IMR-90 (cell line): Measurements from ENCODE around the gene RTF1. TPM values are rescaled to one million over a fixed set of nuclear protein-coding genes. Genes with fewer than 3 reads are reported as not detected.

ENCODE experiments used
- ATAC-seq: fragments of 200-7000 bp; cut with Tn5 transposase; 2 replicates; pipeline ENCODE4 v1.9.1; 2020; ENCODE audit warnings: low read depth, mild to moderate bottlenecking, moderate library complexity
- BruUV-seq: library from RNA; stranded (reverse); fragments of 400-500 nt; replicated peaks from 2 replicates; lab custom pipeline; 2021; lab: Mats Ljungman, UMichigan
- CTCF ChIA-PET: fragments of 300-600 bp; formaldehyde crosslinking; extraction: SDS; loops from one replicate; lab custom pipeline; 2021; ENCODE audit warnings: antibody characterized with exemption; lab: Yijun Ruan, JAX
- POLR2A ChIA-PET: fragments of 300-600 bp; sonication (Branson Sonifier 250); formaldehyde crosslinking; loops from one replicate; lab custom pipeline; 2022; ENCODE audit warnings: antibody characterized with exemption; ENCODE audit not compliant: unreplicated experiment; lab: Charles Lee
- DNase-seq: peaks from one replicate; pipeline ENCODE4 v3.0.0; 2013
- H2AFZ ChIP-seq: replicated peaks from 2 replicates; pipeline ENCODE3; 2013; ENCODE audit warnings: low read length, mild to moderate bottlenecking; ENCODE audit not compliant: poor library complexity
- H2AK5ac ChIP-seq: 2 replicates; pipeline ENCODE4 v1.6.1; 2013; ENCODE audit warnings: low read depth, low read length, inconsistent platforms
- H2AK9ac ChIP-seq: replicated peaks from 2 replicates; pipeline ENCODE3; 2013; ENCODE audit warnings: mild to moderate bottlenecking, low read depth, low read length, moderate library complexity; ENCODE audit not compliant: poor library complexity
- H2BK120ac ChIP-seq: 2 replicates; pipeline ENCODE4 v1.6.1; 2013; ENCODE audit warnings: low read depth, low read length, inconsistent platforms
- H2BK15ac ChIP-seq: 3 replicates; pipeline ENCODE4 v1.6.1; 2013; ENCODE audit warnings: low read depth, low read length, inconsistent platforms
- H2BK20ac ChIP-seq: 2 replicates; pipeline ENCODE4 v1.6.1; 2013; ENCODE audit warnings: low read depth, mild to moderate bottlenecking, inconsistent platforms, low read length, moderate library complexity
- H2BK5ac ChIP-seq: 2 replicates; pipeline ENCODE4 v1.6.1; 2013; ENCODE audit warnings: mild to moderate bottlenecking, low read depth, low read length, inconsistent platforms; ENCODE audit not compliant: poor library complexity, severe bottlenecking
- H3K14ac ChIP-seq: replicated peaks from 2 replicates; pipeline ENCODE4 v1.6.1; 2013; ENCODE audit warnings: low read depth, low read length, inconsistent platforms
- H3K18ac ChIP-seq: 2 replicates; pipeline ENCODE4 v1.6.1; 2013; ENCODE audit warnings: low read depth, low read length, control low read depth
- H3K23ac ChIP-seq: 2 replicates; pipeline ENCODE4 v1.6.1; 2013; ENCODE audit warnings: low read depth, low read length, inconsistent platforms
- H3K27ac ChIP-seq: 2 replicates; pipeline ENCODE4 v1.5.1; 2013; ENCODE audit warnings: mild to moderate bottlenecking, control low read depth, low read length; ENCODE audit not compliant: insufficient read depth
- H3K27me3 ChIP-seq: 2 replicates; pipeline ENCODE4 v1.6.1; 2013; ENCODE audit warnings: low read length; ENCODE audit not compliant: control insufficient read depth, insufficient read depth
- H3K36me3 ChIP-seq: 2 replicates; pipeline ENCODE4 v1.6.1; 2013; ENCODE audit warnings: low read length, mixed read lengths; ENCODE audit not compliant: control insufficient read depth, insufficient read depth
- H3K4ac ChIP-seq: 2 replicates; pipeline ENCODE4 v1.6.1; 2013; ENCODE audit warnings: low read depth, low read length, inconsistent platforms
- H3K4me1 ChIP-seq: 2 replicates; pipeline ENCODE4 v1.6.1; 2013; ENCODE audit warnings: low read length, mixed read lengths; ENCODE audit not compliant: control insufficient read depth, insufficient read depth
- H3K4me2 ChIP-seq: 2 replicates; pipeline ENCODE4 v1.6.1; 2013; ENCODE audit warnings: low read depth, mild to moderate bottlenecking, control low read depth, low read length, moderate library complexity
- H3K4me3 ChIP-seq: 2 replicates; pipeline ENCODE4 v1.5.1; 2013; ENCODE audit warnings: low read depth, mild to moderate bottlenecking, control low read depth, low read length, moderate library complexity; ENCODE audit not compliant: insufficient read depth
- H3K56ac ChIP-seq: 2 replicates; pipeline ENCODE4 v1.6.1; 2013; ENCODE audit warnings: low read length, inconsistent platforms; ENCODE audit not compliant: insufficient read depth; ENCODE audit errors: extremely low read depth
- H3K79me1 ChIP-seq, 2 experiments: 2 replicates each; pipeline ENCODE4 v1.6.1; 2013; ENCODE audit warnings: low read length in 2 of 2, inconsistent platforms in 1 of 2, low read depth in 1 of 2
- H3K9ac ChIP-seq: 2 replicates; pipeline ENCODE4 v1.6.1; 2013; ENCODE audit warnings: low read depth, low read length, control low read depth
- H3K9me1 ChIP-seq: 2 replicates; pipeline ENCODE4 v1.6.1; 2013; ENCODE audit warnings: low read length, inconsistent platforms; ENCODE audit not compliant: insufficient read depth
- H3K9me3 ChIP-seq: 2 replicates; pipeline ENCODE4 v1.6.1; 2013; ENCODE audit warnings: low read length; ENCODE audit not compliant: control insufficient read depth, insufficient read depth
- H4K20me1 ChIP-seq: 2 replicates; pipeline ENCODE4 v1.6.1; 2013; ENCODE audit warnings: low read length, inconsistent platforms; ENCODE audit not compliant: insufficient read depth
- H4K5ac ChIP-seq: 2 replicates; pipeline ENCODE4 v1.6.1; 2013; ENCODE audit warnings: mild to moderate bottlenecking, low read depth, low read length, control low read depth
- H4K8ac ChIP-seq, 2 experiments: 2 replicates each; pipeline ENCODE4 v1.6.1; 2013; ENCODE audit warnings: low read depth in 2 of 2, low read length in 2 of 2, control low read depth in 1 of 2, inconsistent platforms in 1 of 2
- H4K91ac ChIP-seq: 2 replicates; pipeline ENCODE4 v1.6.1; 2013; ENCODE audit warnings: low read depth, low read length, inconsistent platforms; ENCODE audit not compliant: insufficient read depth
- BHLHE40 ChIP-seq: fragments of 150-350 bp; IDR thresholded peaks from 2 replicates; pipeline ENCODE4 v1.6.1; 2016; ENCODE audit warnings: mild to moderate bottlenecking, low read depth, low read length
- CEBPB ChIP-seq: IDR thresholded peaks from 2 replicates; pipeline ENCODE4 v1.6.1; 2012; ENCODE audit warnings: low read depth, low read length, improper control_type of control experiment
- CHD1 ChIP-seq: IDR thresholded peaks from 2 replicates; pipeline ENCODE4 v1.6.1; 2012; ENCODE audit warnings: low read depth, low read length, improper control_type of control experiment
- CTCF ChIP-seq: conservative IDR thresholded peaks from 2 replicates; pipeline ENCODE4 v1.5.1; 2012; ENCODE audit warnings: mild to moderate bottlenecking, low read depth, low read length, improper control_type of control experiment
- FOS ChIP-seq: fragments of 150-350 bp; IDR thresholded peaks from 2 replicates; pipeline ENCODE4 v1.6.1; 2016; ENCODE audit warnings: low read depth, low read length
- MAFK ChIP-seq: IDR thresholded peaks from 2 replicates; pipeline ENCODE4 v1.6.1; 2012; ENCODE audit warnings: low read depth, low read length, improper control_type of control experiment
- MAZ ChIP-seq: IDR thresholded peaks from 2 replicates; pipeline ENCODE4 v1.6.1; 2012; ENCODE audit warnings: low read depth, mild to moderate bottlenecking, low read length, improper control_type of control experiment, moderate library complexity, borderline replicate concordance
- MXI1 ChIP-seq: IDR thresholded peaks from 2 replicates; pipeline ENCODE4 v1.6.1; 2012; ENCODE audit warnings: low read depth, mild to moderate bottlenecking, low read length, moderate library complexity, borderline replicate concordance
- NFE2L2 ChIP-seq: fragments of 150-350 bp; IDR thresholded peaks from 2 replicates; pipeline ENCODE4 v1.6.1; 2016; ENCODE audit warnings: low read depth, mild to moderate bottlenecking, low read length
- POLR2A ChIP-seq: IDR thresholded peaks from 2 replicates; pipeline ENCODE4 v1.6.1; 2012; ENCODE audit warnings: mild to moderate bottlenecking, low read depth, low read length
- RAD21 ChIP-seq: IDR thresholded peaks from 2 replicates; pipeline ENCODE4 v1.6.1; 2012; ENCODE audit warnings: low read length, improper control_type of control experiment
- RCOR1 ChIP-seq: IDR thresholded peaks from 2 replicates; pipeline ENCODE4 v1.6.1; 2012; ENCODE audit warnings: mild to moderate bottlenecking, low read length, improper control_type of control experiment; ENCODE audit not compliant: insufficient replicate concordance
- RFX5 ChIP-seq: IDR thresholded peaks from 2 replicates; pipeline ENCODE4 v1.8.0; 2012; ENCODE audit warnings: low read depth, mild to moderate bottlenecking, low read length, moderate library complexity
- SMC3 ChIP-seq: fragments of 150-350 bp; IDR thresholded peaks from 2 replicates; pipeline ENCODE4 v1.6.1; 2016; ENCODE audit warnings: low read depth, mild to moderate bottlenecking, antibody characterized with exemption, low read length, moderate library complexity
- USF2 ChIP-seq: fragments of 150-350 bp; IDR thresholded peaks from 2 replicates; pipeline ENCODE4 v1.6.1; 2017; ENCODE audit warnings: mild to moderate bottlenecking, antibody characterized with exemption, low read length, low read depth
- WGBS, 2 experiments: methylation state at CpG; one replicate each; pipeline versions ENCODE4 v1.1.5 to v1.1.7; 2013; ENCODE audit warnings: missing lambda C conversion rate in 2 of 2; ENCODE audit not compliant: insufficient read length in 1 of 2; ENCODE audit errors: extremely low coverage in 2 of 2; 5-methylcytosine and 5-hydroxymethylcytosine counted together
- dilution Hi-C: fragments of 300-500 bp; cut with HindIII; formaldehyde crosslinking; loops from one replicate; pipeline ENCODE4 v1.14.3; 2018; ENCODE audit warnings: low sequenced_read_pairs; ENCODE audit not compliant: unreplicated experiment
- in situ Hi-C: fragments of 300-500 bp; cut with MboI; formaldehyde crosslinking; loops from 3 replicates; pipeline ENCODE4 v1.14.3; 2019; ENCODE audit warnings: low sequenced_read_pairs, inconsistent platforms, mixed read lengths
- intact Hi-C: fragments of 100-400 bp; cut with micrococcal nuclease; formaldehyde crosslinking; loops from 2 replicates; pipeline ENCODE4 v1.10.0; 2022
- polyA plus RNA-seq, 3 experiments: library from polyadenylated mRNA; depleted of rRNA; stranded (reverse); fragments of >200 nt; gene quantifications; 2 replicates each; pipeline ENCODE4 v1.2.3, GENCODE V29; 2012; ENCODE audit warnings: low replicate concordance in 1 of 3
- total RNA-seq: library from RNA; depleted of rRNA; stranded (reverse); fragments of >200 nt; gene quantifications from 2 replicates; pipeline ENCODE4 v1.2.3, GENCODE V29; 2012
- TF ChIP-seq, protein P1 (sequence below): fragments of 150-350 bp; IDR thresholded peaks from 2 replicates; pipeline ENCODE4 v1.6.1; 2016; ENCODE audit warnings: low read depth, mild to moderate bottlenecking, low read length, moderate library complexity, borderline replicate concordance

RTF1 gene
- total and polyA plus RNA-seq, 2 of the 4 experiments (the other 2 are of a cell fraction) = 15.1 to 24.3 TPM

DNA sequence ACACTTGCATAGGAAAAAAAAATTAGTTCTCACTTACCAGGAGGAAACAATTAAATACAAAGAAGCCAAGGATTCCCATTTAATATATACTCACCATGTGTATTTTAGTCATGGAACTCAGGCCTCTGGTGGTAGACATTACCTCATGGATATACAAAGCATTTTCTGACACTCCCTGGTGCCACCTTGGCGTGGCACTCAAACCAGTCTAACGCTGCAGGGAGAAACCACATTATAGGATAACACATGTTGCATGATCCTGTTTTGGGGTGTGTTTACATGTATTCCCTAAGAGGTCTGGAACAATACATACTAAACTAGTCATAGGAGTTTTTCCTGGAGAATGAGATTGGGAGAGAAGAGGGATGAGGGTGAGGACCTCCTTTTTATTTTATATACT, 5.9 kb upstream of the RTF1 start:
- Histone ChIP-seq H3K23ac (no peak overlapping the region), H2BK15ac (no peak overlapping the region), H3K9me3 (no peaks in the 10 kb centered on the region), H2BK5ac (no peak overlapping the region), H3K18ac (peak overlapping the region; percentile 49; the same call in 1 of the 2 replicates), H3K9ac (no peak overlapping the region), H3K14ac (no peak overlapping the region), H3K4me3 (no peak overlapping the region), H3K4me1 (0 out of 2 replicates have a peak, but pooled peaks cover under 1% of the 10 kb centered on the region), H3K27me3 (no peaks in the 10 kb centered on the region), H2BK120ac (no peak overlapping the region), H3K56ac (no peak overlapping the region), H4K5ac (no peak overlapping the region), H2AK9ac (no peak overlapping the region), H3K9me1 (peaks cover 6% of the 10 kb centered on the region; the same call in 1 of the 2 replicates), H2AFZ (no peak overlapping the region), H3K36me3 (no peaks in the 10 kb centered on the region), H2BK20ac (no peak overlapping the region), H3K4me2 (no peak overlapping the region), H4K8ac (no peak overlapping the region), H4K20me1 (no peaks in the 10 kb centered on the region), H3K4ac (no peak overlapping the region), H3K79me1 (peaks cover 9% of the 10 kb centered on the region in 2 experiments), H3K27ac (no peak overlapping the region), H2AK5ac (no peak overlapping the region), H4K91ac (no peak overlapping the region)
- BruUV-seq = no TSS peak
- no CpG with 5 or more reads among the region's 2 CpGs for WGBS, 2 experiments
- POLR2A ChIA-PET = no interaction called here
- CTCF ChIA-PET = no interaction called here
- DNase-seq = no peak
- in situ Hi-C loops = no loop called here
- dilution Hi-C loops = no loop called here
- intact Hi-C loops = loop anchor here (10.0 kb wide), 1 partner anchor 176 kb away; the partner anchor contains the start of genes CHP1 and EXD1
- TF ChIP-seq POLR2A (no peak), RAD21 (no peak), MXI1 (no peak), MAFK (no peak), RCOR1 (no peak), USF2 (no peak), RFX5 (no peak), BHLHE40 (no peak), CTCF (no peak), CEBPB (no peak), FOS (no peak), SMC3 (no peak), CHD1 (no peak), NFE2L2 (no peak), MAZ (no peak)
- TF ChIP-seq, protein P1, sequence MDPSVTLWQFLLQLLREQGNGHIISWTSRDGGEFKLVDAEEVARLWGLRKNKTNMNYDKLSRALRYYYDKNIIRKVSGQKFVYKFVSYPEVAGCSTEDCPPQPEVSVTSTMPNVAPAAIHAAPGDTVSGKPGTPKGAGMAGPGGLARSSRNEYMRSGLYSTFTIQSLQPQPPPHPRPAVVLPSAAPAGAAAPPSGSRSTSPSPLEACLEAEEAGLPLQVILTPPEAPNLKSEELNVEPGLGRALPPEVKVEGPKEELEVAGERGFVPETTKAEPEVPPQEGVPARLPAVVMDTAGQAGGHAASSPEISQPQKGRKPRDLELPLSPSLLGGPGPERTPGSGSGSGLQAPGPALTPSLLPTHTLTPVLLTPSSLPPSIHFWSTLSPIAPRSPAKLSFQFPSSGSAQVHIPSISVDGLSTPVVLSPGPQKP = no peak
- ATAC-seq = no peak
